ENCODE data around the gene HID1. TPM values are rescaled to one million over a fixed set of nuclear protein-coding genes. Genes with fewer than 3 reads are reported as not detected.

Gene HID1
- total and polyA plus RNA-seq, 9 of the 15 experiments (the other 6 are each of a cell fraction or from before 2014, with no cell fraction given), result 0.14 to 2.1 (median 0.54) TPM; not detected in 2

DNA sequence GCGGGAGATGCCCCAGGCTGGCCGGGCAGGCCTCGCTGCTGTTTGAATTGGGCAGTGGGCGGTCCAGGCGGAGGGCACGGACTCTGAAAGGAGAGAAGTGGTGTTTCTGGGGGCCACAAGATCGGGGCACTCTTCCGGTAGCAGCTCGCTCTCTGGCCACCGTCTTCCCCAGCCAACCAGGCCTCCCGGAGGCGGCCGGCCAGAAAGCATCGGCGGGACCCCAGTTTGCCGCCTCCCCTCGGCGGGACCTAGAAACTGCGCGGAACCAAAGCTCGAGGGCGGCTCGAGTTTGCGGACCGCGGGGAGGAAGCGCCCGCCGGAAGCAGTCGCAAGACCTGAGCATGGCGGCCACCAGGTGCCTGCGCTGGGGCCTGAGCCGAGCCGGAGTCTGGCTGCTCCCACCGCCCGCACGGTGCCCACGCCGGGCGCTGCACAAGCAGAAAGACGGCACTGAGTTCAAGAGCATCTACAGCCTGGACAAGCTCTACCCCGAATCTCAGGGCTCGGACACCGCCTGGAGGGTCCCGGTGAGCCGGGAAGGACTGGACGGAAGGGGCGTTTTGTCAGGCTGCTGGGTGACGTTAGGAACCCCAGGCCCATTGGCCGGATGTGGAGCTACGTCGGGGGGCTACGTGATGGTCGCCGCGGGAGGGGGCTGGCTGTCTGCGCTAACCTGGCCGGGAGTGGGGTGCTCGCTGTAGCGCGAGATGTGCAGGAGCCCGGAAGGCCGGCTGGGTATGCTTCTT is 40.0 kb upstream of the HID1 start, which contains the start of gene MRPL58 (continued):
- TF ChIP-seq XRCC5 (IDR thresholded peaks at IDR 0.05; ENCODE audit: low read depth, low read length) (peak; percentile 96), ZFP36 (IDR thresholded peaks at IDR 0.05; ENCODE audit: low read depth, low read length, partially characterized antibody) (no peak), ZNF764 (CRISPR knock-in tag; IDR thresholded peaks at IDR 0.05; ENCODE audit: low read depth) (peak; percentile 77), TFE3 (CRISPR knock-in tag; IDR thresholded peaks at IDR 0.05) (no peak), SMAD2 (IDR thresholded peaks at IDR 0.05; ENCODE audit: low read depth, low read length) (no peak), RBM25 (IDR thresholded peaks at IDR 0.05; ENCODE audit: low read depth, low read length, severe bottlenecking) (no peak), ILK (tag; IDR thresholded peaks at IDR 0.05; ENCODE audit: borderline replicate concordance, low read depth) (no peak), ZNF146 (CRISPR knock-in tag; IDR thresholded peaks at IDR 0.05; ENCODE audit: unreplicated experiment) (peak; percentile 21), ZNF707 (CRISPR knock-in tag; conservative IDR thresholded peaks at IDR 0.05) (no peak), GABPA (tag; conservative IDR thresholded peaks at IDR 0.05; ENCODE audit: low read depth) (peak; percentile 99), ZNF175 (CRISPR knock-in tag; IDR thresholded peaks at IDR 0.05; ENCODE audit: low read depth) (no peak), ZNF121 (CRISPR knock-in tag; conservative IDR thresholded peaks at IDR 0.05) (no peak), STAT5B (CRISPR knock-in tag; IDR thresholded peaks at IDR 0.05) (no peak), ZNF354B (CRISPR knock-in tag; IDR thresholded peaks at IDR 0.05) (no peak), KHSRP (IDR thresholded peaks at IDR 0.05) (no peak), ESRRA (IDR thresholded peaks at IDR 0.05; ENCODE audit: borderline replicate concordance, low read depth) (peak; percentile 66; the same call in 1 of the 2 replicates), CBFA2T3 (IDR thresholded peaks at IDR 0.05) (no peak), NCOA6 (IDR thresholded peaks at IDR 0.05) (no peak)
- TF ChIP-seq, protein P1, sequence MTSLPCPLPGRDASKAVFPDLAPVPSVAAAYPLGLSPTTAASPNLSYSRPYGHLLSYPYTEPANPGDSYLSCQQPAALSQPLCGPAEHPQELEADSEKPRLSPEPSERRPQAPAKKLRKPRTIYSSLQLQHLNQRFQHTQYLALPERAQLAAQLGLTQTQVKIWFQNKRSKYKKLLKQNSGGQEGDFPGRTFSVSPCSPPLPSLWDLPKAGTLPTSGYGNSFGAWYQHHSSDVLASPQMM (CRISPR knock-in tag; IDR thresholded peaks at IDR 0.05), result no peak
- TF ChIP-seq, protein P2, sequence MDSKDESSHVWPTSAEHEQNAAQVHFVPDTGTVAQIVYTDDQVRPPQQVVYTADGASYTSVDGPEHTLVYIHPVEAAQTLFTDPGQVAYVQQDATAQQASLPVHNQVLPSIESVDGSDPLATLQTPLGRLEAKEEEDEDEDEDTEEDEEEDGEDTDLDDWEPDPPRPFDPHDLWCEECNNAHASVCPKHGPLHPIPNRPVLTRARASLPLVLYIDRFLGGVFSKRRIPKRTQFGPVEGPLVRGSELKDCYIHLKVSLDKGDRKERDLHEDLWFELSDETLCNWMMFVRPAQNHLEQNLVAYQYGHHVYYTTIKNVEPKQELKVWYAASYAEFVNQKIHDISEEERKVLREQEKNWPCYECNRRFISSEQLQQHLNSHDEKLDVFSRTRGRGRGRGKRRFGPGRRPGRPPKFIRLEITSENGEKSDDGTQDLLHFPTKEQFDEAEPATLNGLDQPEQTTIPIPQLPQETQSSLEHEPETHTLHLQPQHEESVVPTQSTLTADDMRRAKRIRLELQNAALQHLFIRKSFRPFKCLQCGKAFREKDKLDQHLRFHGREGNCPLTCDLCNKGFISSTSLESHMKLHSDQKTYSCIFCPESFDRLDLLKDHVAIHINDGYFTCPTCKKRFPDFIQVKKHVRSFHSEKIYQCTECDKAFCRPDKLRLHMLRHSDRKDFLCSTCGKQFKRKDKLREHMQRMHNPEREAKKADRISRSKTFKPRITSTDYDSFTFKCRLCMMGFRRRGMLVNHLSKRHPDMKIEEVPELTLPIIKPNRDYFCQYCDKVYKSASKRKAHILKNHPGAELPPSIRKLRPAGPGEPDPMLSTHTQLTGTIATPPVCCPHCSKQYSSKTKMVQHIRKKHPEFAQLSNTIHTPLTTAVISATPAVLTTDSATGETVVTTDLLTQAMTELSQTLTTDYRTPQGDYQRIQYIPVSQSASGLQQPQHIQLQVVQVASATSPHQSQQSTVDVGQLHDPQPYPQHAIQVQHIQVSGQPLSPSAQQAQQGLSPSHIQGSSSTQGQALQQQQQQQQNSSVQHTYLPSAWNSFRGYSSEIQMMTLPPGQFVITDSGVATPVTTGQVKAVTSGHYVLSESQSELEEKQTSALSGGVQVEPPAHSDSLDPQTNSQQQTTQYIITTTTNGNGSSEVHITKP (IDR thresholded peaks at IDR 0.05; ENCODE audit: partially characterized antibody), result peak; percentile 21
- TF ChIP-seq, protein P3, sequence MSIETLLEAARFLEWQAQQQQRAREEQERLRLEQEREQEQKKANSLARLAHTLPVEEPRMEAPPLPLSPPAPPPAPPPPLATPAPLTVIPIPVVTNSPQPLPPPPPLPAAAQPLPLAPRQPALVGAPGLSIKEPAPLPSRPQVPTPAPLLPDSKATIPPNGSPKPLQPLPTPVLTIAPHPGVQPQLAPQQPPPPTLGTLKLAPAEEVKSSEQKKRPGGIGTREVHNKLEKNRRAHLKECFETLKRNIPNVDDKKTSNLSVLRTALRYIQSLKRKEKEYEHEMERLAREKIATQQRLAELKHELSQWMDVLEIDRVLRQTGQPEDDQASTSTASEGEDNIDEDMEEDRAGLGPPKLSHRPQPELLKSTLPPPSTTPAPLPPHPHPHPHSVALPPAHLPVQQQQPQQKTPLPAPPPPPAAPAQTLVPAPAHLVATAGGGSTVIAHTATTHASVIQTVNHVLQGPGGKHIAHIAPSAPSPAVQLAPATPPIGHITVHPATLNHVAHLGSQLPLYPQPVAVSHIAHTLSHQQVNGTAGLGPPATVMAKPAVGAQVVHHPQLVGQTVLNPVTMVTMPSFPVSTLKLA (conservative IDR thresholded peaks at IDR 0.05), result peak; percentile 55 to 81
